Urothelium cell line (cell line): ENCODE measurements around the gene SSR1.
A peak's percentile ranks its signal among the peaks of the same experiment; 100 is the strongest.
"Not testable (repeated sequence)": the region's sequence is repeated elsewhere in the genome, so short reads cannot be mapped to it uniquely, and the experiment has no call there.

Experiments used
- DNase-seq: peaks from one replicate; pipeline ENCODE4 v3.0.0; 2011; ENCODE audit warnings: low spot score, mixed read lengths
- FAIRE-seq: peaks from 2 replicates; lab custom pipeline; 2011; peaks lifted over from hg19 to GRCh38; lab: Jason Lieb, UNC

The SSR1 gene

GRCh38 chr6:7283676-7284075 is 29.3 kb downstream of the SSR1 start:
- no peak for FAIRE-seq
- no peak for DNase-seq

- DNase-seq, result no peak
- FAIRE-seq, result no peak
Measured at GRCh38 chr6:7282097-7282906, 30.7 kb downstream of the SSR1 start.

GRCh38 chr6:7276199-7276524 is 36.8 kb downstream of the SSR1 start:
- DNase-seq (no peak), FAIRE-seq (no peak)

GRCh38 chr6:7274525-7274924 is 38.5 kb downstream of the SSR1 start:
- FAIRE-seq, DNase-seq: not testable (repeated sequence)

- DNase-seq, result no peak
Measured at GRCh38 chr6:7273709-7274108, 39.3 kb downstream of the SSR1 start.

GRCh38 chr6:7271205-7271534 is 41.8 kb downstream of the SSR1 start:
- DNase-seq (no peak), FAIRE-seq (no peak)

More at GRCh38 chr6:7273709-7274108, 39.3 kb downstream of the SSR1 start:
- FAIRE-seq, result no peak

GRCh38 chr6:7270320-7271204 is 42.4 kb downstream of the SSR1 start:
- no peak for FAIRE-seq
- DNase-seq, result no peak

- DNase-seq (no peak), FAIRE-seq (no peak)
Measured at GRCh38 chr6:7269816-7270215, 43.2 kb downstream of the SSR1 start.

GRCh38 chr6:7268816-7269555 is 44.0 kb downstream of the SSR1 start:
- DNase-seq (no peak), FAIRE-seq (no peak)

GRCh38 chr6:7268362-7268761 is 44.6 kb downstream of the SSR1 start:
- DNase-seq, result no peak
- FAIRE-seq, result no peak

GRCh38 chr6:7267466-7268091 is 45.4 kb downstream of the SSR1 start:
- peak; percentile 92 for DNase-seq
- peak; percentile 48 for FAIRE-seq

- FAIRE-seq, result no peak
- DNase-seq, result peak; percentile 12
Measured at GRCh38 chr6:7267071-7267465, 45.9 kb downstream of the SSR1 start.

- not testable (repeated sequence) for FAIRE-seq
Measured at GRCh38 chr6:7265385-7265726, 47.6 kb downstream of the SSR1 start.

GRCh38 chr6:7264686-7265384 is 48.2 kb downstream of the SSR1 start:
- DNase-seq, result no peak
- FAIRE-seq, result no peak

More at GRCh38 chr6:7265385-7265726, 47.6 kb downstream of the SSR1 start:
- not testable (repeated sequence) for DNase-seq

- FAIRE-seq (no peak), DNase-seq (no peak)
Measured at GRCh38 chr6:7264041-7264440, 49.0 kb downstream of the SSR1 start.

- DNase-seq, FAIRE-seq: not testable (repeated sequence)
Measured at GRCh38 chr6:7263519-7263805, 49.5 kb downstream of the SSR1 start.

GRCh38 chr6:7262746-7263518 is 50.1 kb downstream of the SSR1 start:
- no peak for DNase-seq
- no peak for FAIRE-seq

GRCh38 chr6:7261852-7262461 is 51.0 kb downstream of the SSR1 start:
- FAIRE-seq (no peak), DNase-seq (peak; percentile 23)
